Kidney (tissue), 14 donors: ENCODE data around the gene NBR1. TPM values are rescaled to one million over a fixed set of nuclear protein-coding genes. Genes with fewer than 3 reads are reported as not detected.
A peak's percentile ranks its signal among the peaks of the same experiment; 100 is the strongest.
"Not testable (repeated sequence)": the region's sequence is repeated elsewhere in the genome, so short reads cannot be mapped to it uniquely, and the experiment has no call there.

ENCODE experiments used
- DNase-seq, 5 donors: peaks; one replicate each; pipeline ENCODE4 v3.0.0-alpha.2; 2013 to 2020
- FAIRE-seq: peaks from 2 replicates; lab custom pipeline; 2012; peaks lifted over from hg19 to GRCh38; lab: Jason Lieb, UNC
- H3K27ac ChIP-seq, 2 donors: one replicate each; pipeline ENCODE4 v1.7.0; 2013; ENCODE audit warnings: low read depth in 2 of 2, low read length in 2 of 2, inconsistent platforms in 1 of 2
- H3K27me3 ChIP-seq: one replicate; pipeline ENCODE4 v1.7.1; 2013; ENCODE audit warnings: low read length, inconsistent platforms; ENCODE audit not compliant: control insufficient read depth, insufficient read depth
- H3K36me3 ChIP-seq, 3 donors: one replicate each; pipeline versions ENCODE4 v1.7.0 to v1.7.1; 2013; ENCODE audit warnings: low read length in 3 of 3, control low read depth in 1 of 3, inconsistent platforms in 1 of 3; ENCODE audit not compliant: insufficient read depth in 3 of 3, control insufficient read depth in 2 of 3
- H3K4me1 ChIP-seq, 3 donors: one replicate each; pipeline versions ENCODE4 v1.7.0 to v1.7.1; 2013; ENCODE audit warnings: low read length in 3 of 3, inconsistent platforms in 1 of 3, low read depth in 1 of 3; ENCODE audit not compliant: control insufficient read depth in 2 of 3, insufficient read depth in 2 of 3
- H3K4me3 ChIP-seq, 3 donors: one replicate each; pipeline versions ENCODE4 v1.7.0 to v1.8.1; 2013; ENCODE audit warnings: low read length in 3 of 3, control low read depth in 1 of 3, inconsistent platforms in 1 of 3
- H3K9ac ChIP-seq, 3 donors: one replicate each; pipeline versions ENCODE4 v1.7.0 to v1.7.1; 2013; ENCODE audit warnings: low read length in 3 of 3, control low read depth in 1 of 3, inconsistent platforms in 1 of 3
- H3K9me3 ChIP-seq, 3 donors: one replicate each; pipeline versions ENCODE4 v1.7.0 to v1.7.1; 2013; ENCODE audit warnings: low read length in 3 of 3, control low read depth in 1 of 3, inconsistent platforms in 1 of 3; ENCODE audit not compliant: control insufficient read depth in 2 of 3, insufficient read depth in 1 of 3
- intact Hi-C: fragments of 100-400 bp; cut with DNase I; formaldehyde crosslinking; loops from one replicate; pipeline ENCODE4 v1.11.1; 2022
- polyA plus RNA-seq: library from polyadenylated mRNA; stranded (reverse); fragments of 350-450 nt; fragmentation: Illumina TruSeq; extraction: RNeasy Lipid Tissue Mini Kit (QIAGEN cat#74804); gene quantifications from one replicate; pipeline ENCODE4 v1.2.3, GENCODE V29; 2014; ENCODE audit warnings: low read depth, low replicate concordance; ENCODE audit not compliant: insufficient read depth
- total RNA-seq: library from RNA; stranded (reverse); fragmentation: NEBNext Ultra II Directional; extraction: Animal tissue kit (Norgen Biotek cat#: 25700); gene quantifications from one replicate; pipeline ENCODE4 v1.2.1, GENCODE V29; 2021
- TF ChIP-seq, protein P1 (sequence below): IDR thresholded peaks from 3 replicates; pipeline ENCODE4 v1.5.1; 2012; ENCODE audit warnings: mild to moderate bottlenecking, moderate library complexity, borderline replicate concordance; ENCODE audit not compliant: insufficient read depth; ENCODE audit errors: extremely low read depth
- donor health status: control.
- donor health status: control.
- donor health status: control.
- donor health status: control.
- donor health status: control.
- donor health status: DM: yes; HTN: yes; CAD: no.
- donor health status: Normal renal cell carcinoma (clear cell type).

Gene NBR1
- total and polyA plus RNA-seq, 2 donors from 2014 or later = 50.4 to 88.9 TPM

DNA sequence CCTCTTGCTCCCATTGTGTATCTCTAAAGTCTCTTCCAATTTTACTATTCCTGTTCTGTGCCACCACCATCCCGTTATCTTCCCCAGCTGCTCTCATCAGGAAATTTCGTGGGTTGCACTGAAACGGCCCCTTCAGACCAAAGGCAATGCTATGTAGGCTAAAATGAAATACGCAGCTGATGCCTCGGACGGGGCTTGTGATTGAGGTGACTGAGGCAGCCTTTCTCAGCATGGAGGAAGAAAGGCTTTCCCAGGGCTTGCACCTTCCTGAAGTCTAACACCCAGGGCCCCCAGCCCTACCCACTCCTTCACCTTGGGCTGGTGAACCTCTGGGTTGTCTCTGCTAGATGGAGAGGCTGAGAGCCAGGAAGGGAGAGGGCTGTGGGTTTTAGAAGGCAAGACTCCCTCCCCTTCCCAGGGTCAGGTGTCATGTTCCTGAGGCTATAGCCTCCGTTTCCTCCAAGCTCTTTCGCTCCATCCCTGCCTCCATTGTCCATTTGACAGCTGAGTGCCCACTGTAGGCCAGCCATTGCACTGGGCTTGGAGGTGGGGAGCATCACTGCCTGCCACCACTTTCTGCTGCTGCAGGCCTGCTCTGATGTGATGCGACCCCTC lies 49.6 kb downstream of the NBR1 start:
- H3K36me3 ChIP-seq = peaks cover 0 to 38% (median 11%) of the 10 kb centered on the region in 3 donors
- intact Hi-C loops = no loop called here
- H3K27me3 ChIP-seq = no peaks in the 10 kb centered on the region
- no peak for DNase-seq
- peak overlapping the region in 1 of 2 donors; percentile 74 for H3K27ac ChIP-seq
- peaks cover 0 to 28% (median 14%) of the 10 kb centered on the region in 3 donors for H3K4me1 ChIP-seq
- no peak overlapping the region for H3K4me3 ChIP-seq
- H3K9me3 ChIP-seq = no peaks in the 10 kb centered on the region
- no peak overlapping the region for H3K9ac ChIP-seq
- TF ChIP-seq, protein P1, sequence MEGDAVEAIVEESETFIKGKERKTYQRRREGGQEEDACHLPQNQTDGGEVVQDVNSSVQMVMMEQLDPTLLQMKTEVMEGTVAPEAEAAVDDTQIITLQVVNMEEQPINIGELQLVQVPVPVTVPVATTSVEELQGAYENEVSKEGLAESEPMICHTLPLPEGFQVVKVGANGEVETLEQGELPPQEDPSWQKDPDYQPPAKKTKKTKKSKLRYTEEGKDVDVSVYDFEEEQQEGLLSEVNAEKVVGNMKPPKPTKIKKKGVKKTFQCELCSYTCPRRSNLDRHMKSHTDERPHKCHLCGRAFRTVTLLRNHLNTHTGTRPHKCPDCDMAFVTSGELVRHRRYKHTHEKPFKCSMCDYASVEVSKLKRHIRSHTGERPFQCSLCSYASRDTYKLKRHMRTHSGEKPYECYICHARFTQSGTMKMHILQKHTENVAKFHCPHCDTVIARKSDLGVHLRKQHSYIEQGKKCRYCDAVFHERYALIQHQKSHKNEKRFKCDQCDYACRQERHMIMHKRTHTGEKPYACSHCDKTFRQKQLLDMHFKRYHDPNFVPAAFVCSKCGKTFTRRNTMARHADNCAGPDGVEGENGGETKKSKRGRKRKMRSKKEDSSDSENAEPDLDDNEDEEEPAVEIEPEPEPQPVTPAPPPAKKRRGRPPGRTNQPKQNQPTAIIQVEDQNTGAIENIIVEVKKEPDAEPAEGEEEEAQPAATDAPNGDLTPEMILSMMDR = no peak
- no peak for FAIRE-seq

DNA sequence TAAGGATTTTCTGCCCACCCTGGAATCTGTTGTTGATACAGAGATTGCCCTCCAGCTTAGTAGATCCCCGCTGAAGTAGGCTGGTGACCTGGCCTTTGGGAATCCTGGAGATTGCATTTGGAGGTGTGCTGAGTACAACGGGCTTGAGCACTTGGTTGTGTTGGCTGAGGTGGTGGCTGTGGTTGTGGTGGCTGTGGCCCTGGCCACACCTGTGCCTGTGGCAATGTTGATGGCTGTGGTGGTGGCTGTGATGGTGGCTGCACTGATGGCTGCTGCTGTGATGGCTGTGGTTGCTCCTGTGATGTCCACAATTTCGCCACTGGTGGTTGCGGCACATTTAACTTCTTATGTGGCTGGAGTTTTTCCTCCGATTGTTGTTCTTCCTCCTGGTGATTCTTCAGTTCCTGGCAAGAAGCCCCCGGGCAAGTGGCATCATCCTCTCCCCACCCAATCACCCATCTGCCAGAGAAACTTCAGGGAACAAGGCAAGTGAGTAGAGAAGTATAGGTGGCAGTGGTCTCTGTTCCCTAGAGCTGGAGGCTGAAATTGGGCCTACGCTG lies 53.2 kb downstream of the NBR1 start:
- no peak for DNase-seq
- H3K9ac ChIP-seq = no peak overlapping the region
- H3K9me3 ChIP-seq = no peaks in the 10 kb centered on the region
- H3K4me3 ChIP-seq = no peak overlapping the region
- H3K4me1 ChIP-seq = peaks cover 0 to 3% (median 1%) of the 10 kb centered on the region in 3 donors
- TF ChIP-seq, protein P1 = no peak
- H3K36me3 ChIP-seq = peaks cover 0 to 22% (median 2%) of the 10 kb centered on the region in 3 donors
- no peak overlapping the region for H3K27ac ChIP-seq
- no peaks in the 10 kb centered on the region for H3K27me3 ChIP-seq
- no peak for FAIRE-seq
- intact Hi-C loops = no loop called here

DNA sequence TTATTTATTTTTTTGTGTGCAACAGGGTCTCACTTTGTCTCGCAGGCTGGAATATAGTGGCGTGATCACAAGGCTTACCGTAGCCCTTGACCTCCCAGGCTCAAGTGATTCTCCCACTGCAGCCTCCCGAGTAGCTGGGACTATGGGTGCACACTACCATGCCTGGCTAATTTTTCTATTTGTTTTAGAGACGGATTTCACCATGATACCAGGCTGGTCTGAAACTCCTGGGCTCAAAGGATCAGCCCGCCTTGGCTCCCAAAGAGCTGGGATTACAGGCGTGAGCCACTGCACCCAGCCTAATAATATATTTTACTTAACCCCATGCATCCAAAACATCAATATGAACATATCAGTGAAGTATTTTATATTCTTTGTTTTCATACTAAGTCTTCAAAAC lies 55.4 kb downstream of the NBR1 start:
- no peaks in the 10 kb centered on the region for H3K4me1 ChIP-seq
- H3K36me3 ChIP-seq = peaks cover 0 to 19% (median 2%) of the 10 kb centered on the region in 3 donors
- H3K4me3 ChIP-seq = no peak overlapping the region
- no peak for DNase-seq
- H3K9ac ChIP-seq = no peak overlapping the region
- intact Hi-C loops = no loop called here
- no peak for FAIRE-seq
- no peaks in the 10 kb centered on the region for H3K27me3 ChIP-seq
- H3K9me3 ChIP-seq = no peaks in the 10 kb centered on the region
- H3K27ac ChIP-seq = no peak overlapping the region
- TF ChIP-seq, protein P1 = no peak

DNA sequence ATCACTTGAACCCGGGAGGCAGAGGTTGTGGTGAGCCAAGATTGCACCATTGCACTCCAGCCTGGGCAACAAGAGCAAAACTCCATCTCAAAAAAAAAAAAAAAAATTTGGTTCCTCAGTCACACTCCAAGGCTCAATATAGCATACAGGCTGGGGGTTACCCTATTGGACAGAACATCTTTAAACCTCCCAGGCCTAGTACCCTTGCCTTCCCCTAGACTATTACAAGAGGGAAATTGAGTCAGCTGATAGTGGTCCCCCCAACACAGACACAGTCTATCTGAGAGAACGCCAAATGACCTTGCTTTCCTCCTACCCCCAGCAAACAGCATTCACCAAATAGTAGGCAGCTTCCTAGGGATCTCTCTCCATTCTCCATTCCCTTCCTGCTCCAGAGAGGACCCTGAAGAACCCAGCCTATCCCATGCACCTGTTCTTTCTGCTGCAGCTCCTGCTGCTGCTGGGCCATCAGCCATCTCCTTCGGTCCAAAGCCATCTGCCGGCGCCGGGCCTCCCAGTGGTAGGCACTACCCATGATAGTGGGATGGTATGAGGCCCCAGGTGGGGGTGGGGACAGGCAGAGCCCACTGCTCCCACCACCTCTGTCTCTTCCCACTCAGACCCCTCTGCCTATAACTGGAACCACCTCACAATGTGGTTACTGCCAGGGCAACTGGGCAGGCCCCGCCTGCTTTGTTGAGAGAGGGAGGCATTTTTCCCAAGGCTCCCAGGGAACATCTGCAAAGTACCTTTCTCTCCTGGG lies 57.2 kb downstream of the NBR1 start, which contains the start of gene CCDC200:
TSS of gene CCDC200 (minus strand) at position 604 of the 763 bp plus-strand sequence. CDS start at position 535, 69 bp downstream.
- intact Hi-C loops, H3K4me1 ChIP-seq, H3K27ac ChIP-seq, H3K4me3 ChIP-seq, DNase-seq, FAIRE-seq, H3K27me3 ChIP-seq, H3K9me3 ChIP-seq, H3K9ac ChIP-seq: not testable (repeated sequence)
- peaks cover 0 to 15% (median 2%) of the 10 kb centered on the region in 3 donors for H3K36me3 ChIP-seq

GRCh38 chr17:43231205-43232020 lies 60.4 kb downstream of the NBR1 start:
- FAIRE-seq, H3K27me3 ChIP-seq, H3K9me3 ChIP-seq, H3K4me1 ChIP-seq, H3K27ac ChIP-seq, H3K36me3 ChIP-seq, H3K9ac ChIP-seq, intact Hi-C loops: not testable (repeated sequence)
- peak overlapping the region in 1 of 3 donors; percentile 30 for H3K4me3 ChIP-seq
- peak in 1 of 5 donors; percentile 31 for DNase-seq
